ENCODE results near the gene DDX10. TPM values are rescaled to one million over a fixed set of nuclear protein-coding genes. Genes with fewer than 3 reads are reported as not detected.

Gene DDX10
- polyA plus RNA-seq, 1 of the 3 experiments (the other 2 are of a cell fraction): 35.8 TPM

DNA sequence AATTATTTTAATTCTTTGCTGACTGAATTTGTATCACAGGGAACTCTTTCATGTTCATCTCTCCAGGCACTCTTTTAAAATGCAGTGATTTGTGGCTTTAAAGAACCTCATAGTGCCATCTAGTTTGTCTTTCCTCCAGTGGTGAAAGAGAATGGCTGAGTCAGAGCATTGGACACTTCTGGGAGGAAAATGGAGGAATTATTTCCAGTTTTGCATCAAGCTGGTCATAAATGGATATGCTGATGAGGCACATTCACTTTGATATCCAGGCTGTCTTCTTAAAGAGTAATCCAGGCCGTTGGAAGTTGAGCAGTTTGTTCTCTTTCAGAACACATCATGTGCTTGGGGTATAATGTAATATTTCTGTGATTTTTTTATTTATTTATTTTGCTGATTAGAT, 273.7 kb downstream of the DDX10 start:
- H3K36me3 ChIP-seq (replicated peaks in 1 of 2; ENCODE audit: control insufficient read depth in 1 of 2, insufficient read depth in 2 of 2, low read length in 1 of 2): peaks cover 9 to 34% of the 10 kb centered on the region in 2 experiments
- H3K27me3 ChIP-seq (ENCODE audit: insufficient read depth): no peaks in the 10 kb centered on the region
- H3K79me2 ChIP-seq (ENCODE audit: insufficient read depth): peaks cover 41% of the 10 kb centered on the region
- H3K9me3 ChIP-seq: no peaks in the 10 kb centered on the region
- H3K4me2 ChIP-seq: no peak overlapping the region
- H4K20me1 ChIP-seq (ENCODE audit: insufficient read depth): no peaks in the 10 kb centered on the region
- ChIA-PET CTCF (no interaction called here), POLR2A (interaction anchor here (0.7 kb wide), 1 partner anchor 29 kb away, joined by 3 read pairs; no protein-coding TSS in a partner anchor)
- TF ChIP-seq ELF1 (IDR thresholded peaks at IDR 0.05) (no peak), ZBTB33 (IDR thresholded peaks at IDR 0.05; ENCODE audit: borderline replicate concordance, low read depth) (no peak), IRF3 (IDR thresholded peaks at IDR 0.05; ENCODE audit: low read depth, low read length) (no peak), GABPA (IDR thresholded peaks at IDR 0.05; ENCODE audit: low read depth) (no peak), NRF1 (IDR thresholded peaks at IDR 0.05; ENCODE audit: low read depth, low read length) (no peak)
- TF ChIP-seq, protein P1, sequence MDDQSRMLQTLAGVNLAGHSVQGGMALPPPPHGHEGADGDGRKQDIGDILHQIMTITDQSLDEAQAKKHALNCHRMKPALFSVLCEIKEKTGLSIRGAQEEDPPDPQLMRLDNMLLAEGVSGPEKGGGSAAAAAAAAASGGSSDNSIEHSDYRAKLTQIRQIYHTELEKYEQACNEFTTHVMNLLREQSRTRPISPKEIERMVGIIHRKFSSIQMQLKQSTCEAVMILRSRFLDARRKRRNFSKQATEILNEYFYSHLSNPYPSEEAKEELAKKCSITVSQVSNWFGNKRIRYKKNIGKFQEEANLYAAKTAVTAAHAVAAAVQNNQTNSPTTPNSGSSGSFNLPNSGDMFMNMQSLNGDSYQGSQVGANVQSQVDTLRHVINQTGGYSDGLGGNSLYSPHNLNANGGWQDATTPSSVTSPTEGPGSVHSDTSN (IDR thresholded peaks at IDR 0.05): no peak
- no peak overlapping the region; the same call in 1 of the 2 replicates for H2AFZ ChIP-seq (ENCODE audit: low read depth)
- peaks cover 2 to 23% of the 10 kb centered on the region in 2 experiments; a peak in 3 of 4 replicates for H3K4me1 ChIP-seq (ENCODE audit: control insufficient read depth in 1 of 2, insufficient read depth in 2 of 2, low read depth in 1 of 2, low read length in 1 of 2)
- WGBS (ENCODE audit: low lambda C conversion rate): 60% methylated on average over 1 of the region's 1 CpG
- DNase-seq: no peak
- no peak overlapping the region for H3K4me3 ChIP-seq (ENCODE audit: low read depth in 2 of 2, low read length in 1 of 2)
- H3K9me2 ChIP-seq: no peaks in the 10 kb centered on the region
- H3K27ac ChIP-seq (ENCODE audit: low read depth in 2 of 2, low read length in 1 of 2): no peak overlapping the region
- H3F3A ChIP-seq (replicated peaks; ENCODE audit: insufficient read depth): peaks cover 6% of the 10 kb centered on the region
- no peak overlapping the region for H3K9ac ChIP-seq

DNA sequence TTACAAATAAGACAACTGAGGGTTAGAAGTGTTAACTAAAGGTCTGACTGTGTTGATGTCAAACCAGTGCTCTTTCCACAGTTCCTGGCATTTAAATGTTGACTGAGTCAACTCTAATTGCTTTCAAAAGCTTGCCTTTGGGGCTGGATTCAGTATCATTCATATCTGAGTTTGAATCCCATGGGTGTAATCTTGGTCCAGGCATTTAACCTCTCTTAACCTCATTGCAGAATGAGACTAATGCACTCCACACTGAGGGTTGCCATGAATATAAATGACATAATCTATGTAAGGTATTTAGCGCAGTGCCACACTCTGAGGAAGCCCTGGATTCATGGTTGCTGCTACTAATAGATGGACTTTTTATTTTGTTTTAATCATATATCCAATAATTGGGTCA, 274.3 kb downstream of the DDX10 start:
- peaks cover 36% of the 10 kb centered on the region for H3K79me2 ChIP-seq (ENCODE audit: insufficient read depth)
- H3K27ac ChIP-seq (ENCODE audit: low read depth in 2 of 2, low read length in 1 of 2): no peak overlapping the region
- TF ChIP-seq, protein P2, sequence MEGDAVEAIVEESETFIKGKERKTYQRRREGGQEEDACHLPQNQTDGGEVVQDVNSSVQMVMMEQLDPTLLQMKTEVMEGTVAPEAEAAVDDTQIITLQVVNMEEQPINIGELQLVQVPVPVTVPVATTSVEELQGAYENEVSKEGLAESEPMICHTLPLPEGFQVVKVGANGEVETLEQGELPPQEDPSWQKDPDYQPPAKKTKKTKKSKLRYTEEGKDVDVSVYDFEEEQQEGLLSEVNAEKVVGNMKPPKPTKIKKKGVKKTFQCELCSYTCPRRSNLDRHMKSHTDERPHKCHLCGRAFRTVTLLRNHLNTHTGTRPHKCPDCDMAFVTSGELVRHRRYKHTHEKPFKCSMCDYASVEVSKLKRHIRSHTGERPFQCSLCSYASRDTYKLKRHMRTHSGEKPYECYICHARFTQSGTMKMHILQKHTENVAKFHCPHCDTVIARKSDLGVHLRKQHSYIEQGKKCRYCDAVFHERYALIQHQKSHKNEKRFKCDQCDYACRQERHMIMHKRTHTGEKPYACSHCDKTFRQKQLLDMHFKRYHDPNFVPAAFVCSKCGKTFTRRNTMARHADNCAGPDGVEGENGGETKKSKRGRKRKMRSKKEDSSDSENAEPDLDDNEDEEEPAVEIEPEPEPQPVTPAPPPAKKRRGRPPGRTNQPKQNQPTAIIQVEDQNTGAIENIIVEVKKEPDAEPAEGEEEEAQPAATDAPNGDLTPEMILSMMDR (IDR thresholded peaks at IDR 0.05): no peak
- TF ChIP-seq SMC3 (IDR thresholded peaks at IDR 0.05; ENCODE audit: low read depth, low read length) (no peak), RFX5 (IDR thresholded peaks at IDR 0.05; ENCODE audit: low read length) (no peak), TAF1 (IDR thresholded peaks at IDR 0.05; ENCODE audit: borderline replicate concordance, low read depth, low read length) (no peak), ELF1 (IDR thresholded peaks at IDR 0.05) (no peak), POLR2AphosphoS5 (IDR thresholded peaks at IDR 0.05; ENCODE audit: low read depth, low read length) (no peak), RCOR1 (IDR thresholded peaks at IDR 0.05; ENCODE audit: low read length) (no peak), FOSL2 (IDR thresholded peaks at IDR 0.05; ENCODE audit: borderline replicate concordance, low read depth) (no peak), GABPA (IDR thresholded peaks at IDR 0.05; ENCODE audit: low read depth) (no peak), ZBTB33 (IDR thresholded peaks at IDR 0.05; ENCODE audit: borderline replicate concordance, low read depth) (no peak), MXI1 (IDR thresholded peaks at IDR 0.05; ENCODE audit: low read depth, low read length) (no peak), TCF12 (IDR thresholded peaks at IDR 0.05) (no peak), TEAD4 (IDR thresholded peaks at IDR 0.05; ENCODE audit: borderline replicate concordance, insufficient read depth) (no peak)
- H3K27me3 ChIP-seq (ENCODE audit: insufficient read depth): no peaks in the 10 kb centered on the region
- H3K36me3 ChIP-seq (replicated peaks in 1 of 2; ENCODE audit: control insufficient read depth in 1 of 2, insufficient read depth in 2 of 2, low read length in 1 of 2): peaks cover 9 to 35% of the 10 kb centered on the region in 2 experiments
- H3K9me3 ChIP-seq: no peaks in the 10 kb centered on the region
- WGBS (ENCODE audit: low lambda C conversion rate): 100% methylated on average over 1 of the region's 1 CpG
- ChIA-PET POLR2A (no interaction called here), CTCF (interaction anchor here (0.7 to 1.4 kb wide), 3 partner anchors 14 to 1000 kb away, joined by 3 read pairs; no protein-coding TSS in a partner anchor)
- H3K4me1 ChIP-seq (ENCODE audit: control insufficient read depth in 1 of 2, insufficient read depth in 2 of 2, low read depth in 1 of 2, low read length in 1 of 2): peaks cover 2 to 17% of the 10 kb centered on the region in 2 experiments; a peak in 3 of 4 replicates
- peaks cover under 1% of the 10 kb centered on the region for H3F3A ChIP-seq (replicated peaks; ENCODE audit: insufficient read depth)
- DNase-seq: peak; percentile 13
- H3K9ac ChIP-seq: no peak overlapping the region
- H4K20me1 ChIP-seq (ENCODE audit: insufficient read depth): no peaks in the 10 kb centered on the region
- H3K4me2 ChIP-seq: no peak overlapping the region
- no peaks in the 10 kb centered on the region for H3K9me2 ChIP-seq
- H3K4me3 ChIP-seq (ENCODE audit: low read depth in 2 of 2, low read length in 1 of 2): no peak overlapping the region
- no peak overlapping the region for H2AFZ ChIP-seq (ENCODE audit: low read depth)

Data from SK-N-SH (cell line).